ENCODE results near the gene SLC35D1.

DNA sequence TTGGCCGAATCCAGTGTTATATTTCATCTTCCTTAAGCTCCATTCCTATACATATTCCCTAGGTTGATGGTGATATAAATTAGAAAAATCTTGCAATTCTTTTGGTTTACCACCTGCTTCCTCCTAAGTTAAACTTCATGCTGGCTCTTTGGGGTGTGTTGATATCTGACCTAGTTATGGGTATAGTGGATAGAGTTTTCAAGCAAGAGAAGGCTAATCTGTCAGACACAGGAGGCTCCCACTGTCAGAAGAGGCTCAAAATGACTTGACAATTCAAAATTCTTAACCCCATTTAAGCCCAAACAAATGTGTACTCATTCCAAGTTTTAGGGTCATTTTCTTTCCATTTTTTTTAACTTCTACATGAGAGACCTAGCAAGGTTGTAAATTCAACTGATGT lies 8.5 kb upstream of the SLC35D1 start:
- no peak for TF ChIP-seq POLR2A (IDR thresholded peaks at IDR 0.05)
- TF ChIP-seq, protein P1, sequence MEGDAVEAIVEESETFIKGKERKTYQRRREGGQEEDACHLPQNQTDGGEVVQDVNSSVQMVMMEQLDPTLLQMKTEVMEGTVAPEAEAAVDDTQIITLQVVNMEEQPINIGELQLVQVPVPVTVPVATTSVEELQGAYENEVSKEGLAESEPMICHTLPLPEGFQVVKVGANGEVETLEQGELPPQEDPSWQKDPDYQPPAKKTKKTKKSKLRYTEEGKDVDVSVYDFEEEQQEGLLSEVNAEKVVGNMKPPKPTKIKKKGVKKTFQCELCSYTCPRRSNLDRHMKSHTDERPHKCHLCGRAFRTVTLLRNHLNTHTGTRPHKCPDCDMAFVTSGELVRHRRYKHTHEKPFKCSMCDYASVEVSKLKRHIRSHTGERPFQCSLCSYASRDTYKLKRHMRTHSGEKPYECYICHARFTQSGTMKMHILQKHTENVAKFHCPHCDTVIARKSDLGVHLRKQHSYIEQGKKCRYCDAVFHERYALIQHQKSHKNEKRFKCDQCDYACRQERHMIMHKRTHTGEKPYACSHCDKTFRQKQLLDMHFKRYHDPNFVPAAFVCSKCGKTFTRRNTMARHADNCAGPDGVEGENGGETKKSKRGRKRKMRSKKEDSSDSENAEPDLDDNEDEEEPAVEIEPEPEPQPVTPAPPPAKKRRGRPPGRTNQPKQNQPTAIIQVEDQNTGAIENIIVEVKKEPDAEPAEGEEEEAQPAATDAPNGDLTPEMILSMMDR (IDR thresholded peaks at IDR 0.05), result no peak

Data from gastroesophageal sphincter (tissue), 3 donors.